K562 (cell line): ENCODE measurements around the gene SPNS1. TPM values are rescaled to one million over a fixed set of nuclear protein-coding genes. Genes with fewer than 3 reads are reported as not detected.

ENCODE experiments used
- ATF6 ChIP-seq: sonication (generic); formaldehyde crosslinking; IDR thresholded peaks from 2 replicates; pipeline ENCODE4 v1.4.0; 2020; ENCODE audit warnings: mild to moderate bottlenecking, missing genetic modification reagents
- GABPB2 ChIP-seq: fragments of 250-450 bp; sonication (Bioruptor Pico); conservative IDR thresholded peaks from 2 replicates; pipeline ENCODE4 v1.5.1; 2021; ENCODE audit warnings: mild to moderate bottlenecking
- NFIC ChIP-seq: fragments of 450-650 bp; IDR thresholded peaks from 2 replicates; pipeline ENCODE4 v1.6.1; 2017; ENCODE audit warnings: mild to moderate bottlenecking, inconsistent platforms
- PHF8 ChIP-seq: fragments of 200-600 bp; sonication (generic); IDR thresholded peaks from 2 replicates; pipeline ENCODE4 v1.6.1; 2012; ENCODE audit warnings: mixed run types, mild to moderate bottlenecking, inconsistent platforms, low read length, moderate library complexity, borderline replicate concordance
- REST ChIP-seq, 2 experiments: fragments of 450-650 bp; formaldehyde crosslinking in 1 of 2; IDR thresholded peaks; 2 replicates each; pipeline versions ENCODE4 v1.4.0 to v1.6.1; 2014 to 2020; ENCODE audit warnings: mild to moderate bottlenecking in 2 of 2, borderline replicate concordance in 1 of 2, low read depth in 1 of 2
- SIN3A ChIP-seq, 2 experiments: fragments of 150-350 bp in 1 of 2; IDR thresholded peaks; 2 replicates each; pipeline ENCODE4 v1.6.1; 2011 to 2016; ENCODE audit warnings: borderline replicate concordance in 2 of 2, low read depth in 2 of 2, low read length in 2 of 2, mild to moderate bottlenecking in 2 of 2, moderate library complexity in 2 of 2; ENCODE audit not compliant: control insufficient read depth in 1 of 2
- SRSF1 ChIP-seq: fragments of 200-400 bp; formaldehyde crosslinking; IDR thresholded peaks from 2 replicates; pipeline ENCODE4 v1.6.1; 2017; ENCODE audit warnings: mild to moderate bottlenecking, low read depth, low read length, moderate library complexity
- TBL1XR1 ChIP-seq, 2 experiments: IDR thresholded peaks; 2 replicates each; pipeline ENCODE4 v1.6.1; 2012; ENCODE audit warnings: improper control_type of control experiment in 2 of 2, low read length in 2 of 2, mild to moderate bottlenecking in 1 of 2
- ZNF586 ChIP-seq: fragments of 450-650 bp; formaldehyde crosslinking; conservative IDR thresholded peaks from 2 replicates; pipeline ENCODE4 v1.4.0; 2020; ENCODE audit warnings: mild to moderate bottlenecking, moderate library complexity
- polyA plus RNA-seq, 8 experiments: library from polyadenylated mRNA; depleted of rRNA in 4 of 8; stranded (reverse) in 5 of 8; unstranded in 3 of 8; fragments of >200 nt; fragmentation: Nextera tagmentation in 2 of 8; fragmentation: Illumina TruSeq in 1 of 8; extraction: Ambion mirVana in 2 of 8; extraction: Trizol in 1 of 8; gene quantifications; 2 replicates each; pipeline versions ENCODE4 v1.2.1 to v1.2.3, GENCODE V29; 2011 to 2014; ENCODE audit warnings: inconsistent platforms in 1 of 8, missing spikeins in 1 of 8
- total RNA-seq, 7 experiments: library from RNA; depleted of rRNA in 6 of 7; stranded (reverse); fragments of >200 nt in 6 of 7; fragmentation: Illumina TruSeq in 2 of 7; extraction: Trizol in 2 of 7; gene quantifications; 2 replicates each; pipeline versions ENCODE4 v1.2.1 to v1.2.3, GENCODE V29; 2011 to 2021; ENCODE audit warnings: low replicate concordance in 1 of 7

SPNS1 gene
- total and polyA plus RNA-seq, 9 of the 15 experiments (the other 6 are each of a cell fraction or from before 2014, with no cell fraction given) = 0.58 to 64.9 (median 13.7) TPM

GRCh38 chr16:29009050-29009837 lies 34.7 kb downstream of the SPNS1 start (continued):
- TF ChIP-seq SIN3A (IDR thresholded peaks at IDR 0.05; ENCODE audit: borderline replicate concordance in 2 of 2, control insufficient read depth in 1 of 2, low read depth in 2 of 2, low read length in 2 of 2) = no peak
- TF ChIP-seq PHF8 = peak; percentile 26; the same call in 1 of the 2 replicates
- 0 out of 2 replicates have a peak, but pooled peaks have one; percentile 7 for TF ChIP-seq REST (IDR thresholded peaks at IDR 0.05; ENCODE audit: borderline replicate concordance)
- TF ChIP-seq REST (CRISPR knock-in tag; IDR thresholded peaks at IDR 0.05; ENCODE audit: low read depth) = peak; percentile 48; the same call in 1 of the 2 replicates
- TF ChIP-seq SRSF1 = no peak
- TF ChIP-seq NFIC = peak; percentile 83
- no peak for TF ChIP-seq ATF6 (CRISPR knock-in tag)
- peak; percentile 67 to 88 for TF ChIP-seq TBL1XR1 (IDR thresholded peaks at IDR 0.05; ENCODE audit: low read length in 2 of 2)
- TF ChIP-seq ZNF586 = no peak
- TF ChIP-seq GABPB2 (CRISPR knock-in tag) = no peak
